Measurements from ENCODE around the gene CR1. TPM values are rescaled to one million over a fixed set of nuclear protein-coding genes. Genes with fewer than 3 reads are reported as not detected.
A peak's percentile ranks its signal among the peaks of the same experiment; 100 is the strongest.

Gene CR1
- total RNA-seq (not detected in 2 replicates), polyA plus RNA-seq (not detected in 2 replicates), polyA minus RNA-seq (not detected in 2 replicates), Bru-seq, nascent RNA (not detected), BruChase-seq, experiment 1, labeled RNA remaining after a 6-hour chase (not detected), BruChase-seq, experiment 2, labeled RNA remaining after a 2-hour chase (not detected)
- not detected in 2 replicates for polyA plus RNA-seq (2011; cell fraction: cytosol; rRNA removed)
- polyA plus RNA-seq (2011; cell fraction: nucleus; rRNA removed), result not detected in 2 replicates
- not detected in 2 replicates for polyA plus RNA-seq (2012)
- polyA minus RNA-seq (2011; cell fraction: cytosol; rRNA and poly(A)+ RNA removed), result not detected
- not detected in 2 replicates for polyA minus RNA-seq (2011; cell fraction: nucleus; rRNA and poly(A)+ RNA removed)
- long read RNA-seq, result 0 reads

- Histone ChIP-seq H3K4me1 (ENCODE audit: control insufficient read depth, extremely low read depth, insufficient read depth, low read length) (peaks cover 4% of the 10 kb centered on the region), H3K4me2 (ENCODE audit: insufficient read depth, low read length) (peak within 1 kb of the TSS; percentile 45), H3K27me3 (ENCODE audit: control insufficient read depth in 2 of 2, insufficient read depth in 2 of 2, low read length in 2 of 2) (peaks cover 39 to 45% of the 10 kb centered on the region in 2 experiments), H3K27ac (ENCODE audit: insufficient read depth, low read depth, low read length) (no peak within 1 kb of the TSS), H3K4me3 (replicated peaks in 1 of 3; ENCODE audit: insufficient read depth in 1 of 3, low read depth in 1 of 3, low read length in 3 of 3) (peak within 1 kb of the TSS in 1 of 3 experiments; percentile 8), H3K36me3 (ENCODE audit: control insufficient read depth in 2 of 2, extremely low read depth in 1 of 2, insufficient read depth in 2 of 2, low read length in 2 of 2) (no peaks in the 10 kb centered on the region), H3K9me3 (replicated peaks; ENCODE audit: control insufficient read depth, insufficient read depth, low read length) (no peaks in the 10 kb centered on the region), H3K9me1 (replicated peaks; ENCODE audit: control insufficient read depth, extremely low read depth, insufficient read depth, low read length) (no peaks in the 10 kb centered on the region), H3K9ac (replicated peaks; ENCODE audit: extremely low read depth, insufficient read depth, low read length) (no peak within 1 kb of the TSS), H3K79me2 (ENCODE audit: control insufficient read depth, insufficient read depth, low read length) (no peaks in the 10 kb centered on the region), H2AFZ (ENCODE audit: low read depth, low read length) (no peak within 1 kb of the TSS), H4K20me1 (replicated peaks; ENCODE audit: control insufficient read depth, extremely low read depth, insufficient read depth, low read length) (no peaks in the 10 kb centered on the region)
- intact Hi-C loops (cut with micrococcal nuclease) (loop anchor here (5.0 kb wide), 2 partner anchors 239 to 764 kb away; no protein-coding TSS in a partner anchor), dilution Hi-C loops (cut with MboI; ENCODE audit: extremely low pct_ligation_motif_present, low sequenced_read_pairs) (no loop called here)
- DNase-seq (ENCODE audit: low read depth, low spot score) (no peak), FAIRE-seq (no peak)
- TF ChIP-seq GATA2 (IDR thresholded peaks at IDR 0.05; ENCODE audit: insufficient read depth, insufficient read length, low read depth, low read length) (no peak), POLR2A (IDR thresholded peaks at IDR 0.05; ENCODE audit: low read depth, low read length) (no peak), CTCF (IDR thresholded peaks at IDR 0.05; ENCODE audit: extremely low read depth in 1 of 2, insufficient read depth in 1 of 2, low read depth in 1 of 2, low read length in 2 of 2) (no peak), FOS (IDR thresholded peaks at IDR 0.05; ENCODE audit: borderline replicate concordance, insufficient read depth, low read length) (no peak), JUN (IDR thresholded peaks at IDR 0.05; ENCODE audit: borderline replicate concordance, insufficient read depth, insufficient read length, low read depth) (no peak), MAX (IDR thresholded peaks at IDR 0.05; ENCODE audit: insufficient read depth, insufficient read length) (no peak), POLR2AphosphoS5 (IDR thresholded peaks at IDR 0.05; ENCODE audit: insufficient read depth, low read depth, low read length) (no peak), EZH2 (IDR thresholded peaks at IDR 0.05; ENCODE audit: borderline replicate concordance, low read depth, low read length, severe bottlenecking) (no peak), MYC (IDR thresholded peaks at IDR 0.05; ENCODE audit: low read depth, low read length) (no peak)
- ChIA-PET CTCF (interaction anchor here (1.2 kb wide), 1 partner anchor 412 kb away, joined by 7 read pairs; no protein-coding TSS in a partner anchor), POLR2A (no interaction called here)
- BruUV-seq (replicated peaks), result no TSS peak
Observed at GRCh38 chr1:207495801-207496792, at the start of gene CR1. CR1 (plus strand) TSS chr1:207496157; CDS start chr1:207496268, 111 bp downstream.
